K562 (cell line): ENCODE data around the gene NUF2. TPM values are rescaled to one million over a fixed set of nuclear protein-coding genes. Genes with fewer than 3 reads are reported as not detected.

ENCODE experiments used
- CHD2 ChIP-seq: IDR thresholded peaks from 2 replicates; pipeline ENCODE4 v1.6.1; 2011; ENCODE audit warnings: low read depth, low read length
- CREB1 ChIP-seq, 2 experiments: sonication (generic) in 1 of 2; formaldehyde crosslinking in 1 of 2; IDR thresholded peaks; 2 replicates each; pipeline versions ENCODE4 v1.6.1 to v1.8.0; 2012 to 2022; ENCODE audit warnings: inconsistent platforms in 1 of 2, mild to moderate bottlenecking in 1 of 2, missing genetic modification reagents in 1 of 2, moderate library complexity in 1 of 2
- CTCF ChIP-seq, 3 experiments: IDR thresholded peaks in 2 of 3; conservative IDR thresholded peaks in 1 of 3; 2 replicates each; pipeline ENCODE4 v1.5.1; 2011 to 2012; ENCODE audit warnings: low read length in 3 of 3, mild to moderate bottlenecking in 3 of 3, control low read depth in 2 of 3, improper control_type of control experiment in 1 of 3, inconsistent platforms in 1 of 3, low read depth in 1 of 3, mixed read lengths in 1 of 3, moderate library complexity in 1 of 3; ENCODE audit not compliant: insufficient read depth in 2 of 3
- ELF4 ChIP-seq: fragments of 450-650 bp; formaldehyde crosslinking; IDR thresholded peaks from 2 replicates; pipeline ENCODE4 v1.4.0; 2022; ENCODE audit warnings: missing genetic modification characterization
- GTF3C2 ChIP-seq: IDR thresholded peaks from 3 replicates; pipeline ENCODE4 v1.6.1; 2011; ENCODE audit warnings: borderline replicate concordance, mild to moderate bottlenecking, moderate library complexity; ENCODE audit not compliant: insufficient read length; ENCODE audit errors: extremely low read depth
- HSF4 ChIP-seq: fragments of 250-450 bp; sonication (Bioruptor Pico); IDR thresholded peaks from 2 replicates; pipeline ENCODE4 v2.1.2; 2022; ENCODE audit warnings: mild to moderate bottlenecking, moderate library complexity, borderline replicate concordance
- NR2C1 ChIP-seq, 2 experiments: fragments of 450-650 bp; IDR thresholded peaks; 2 replicates each; pipeline ENCODE4 v1.6.1; 2017; ENCODE audit warnings: mild to moderate bottlenecking in 2 of 2, antibody characterized with exemption in 1 of 2, inconsistent platforms in 1 of 2, missing compliant biosample characterization in 1 of 2, missing genetic modification characterization in 1 of 2
- SIN3A ChIP-seq, 2 experiments: fragments of 150-350 bp in 1 of 2; IDR thresholded peaks; 2 replicates each; pipeline ENCODE4 v1.6.1; 2011 to 2016; ENCODE audit warnings: borderline replicate concordance in 2 of 2, low read depth in 2 of 2, low read length in 2 of 2, mild to moderate bottlenecking in 2 of 2, moderate library complexity in 2 of 2; ENCODE audit not compliant: control insufficient read depth in 1 of 2
- ZNF318 ChIP-seq, 2 experiments: fragments of 450-650 bp; IDR thresholded peaks; 2 replicates each; pipeline ENCODE4 v1.6.1; 2016; ENCODE audit warnings: mild to moderate bottlenecking in 2 of 2, borderline replicate concordance in 1 of 2, low read depth in 1 of 2, moderate library complexity in 1 of 2
- polyA plus RNA-seq, 8 experiments: library from polyadenylated mRNA; depleted of rRNA in 4 of 8; stranded (reverse) in 5 of 8; unstranded in 3 of 8; fragments of >200 nt; fragmentation: Nextera tagmentation in 2 of 8; fragmentation: Illumina TruSeq in 1 of 8; extraction: Ambion mirVana in 2 of 8; extraction: Trizol in 1 of 8; gene quantifications; 2 replicates each; pipeline versions ENCODE4 v1.2.1 to v1.2.3, GENCODE V29; 2011 to 2014; ENCODE audit warnings: inconsistent platforms in 1 of 8, missing spikeins in 1 of 8
- total RNA-seq, 7 experiments: library from RNA; depleted of rRNA in 6 of 7; stranded (reverse); fragments of >200 nt in 6 of 7; fragmentation: Illumina TruSeq in 2 of 7; extraction: Trizol in 2 of 7; gene quantifications; 2 replicates each; pipeline versions ENCODE4 v1.2.1 to v1.2.3, GENCODE V29; 2011 to 2021; ENCODE audit warnings: low replicate concordance in 1 of 7

NUF2 gene
- total and polyA plus RNA-seq, 9 of the 15 experiments (the other 6 are each of a cell fraction or from before 2014, with no cell fraction given): 42.5 to 90.0 (median 60.3) TPM

- TF ChIP-seq NR2C1 (IDR thresholded peaks at IDR 0.05): no peak
- no peak for TF ChIP-seq NR2C1 (tag; IDR thresholded peaks at IDR 0.05)
- TF ChIP-seq HSF4 (CRISPR knock-in tag): no peak
- TF ChIP-seq ZNF318 (IDR thresholded peaks at IDR 0.05; ENCODE audit: borderline replicate concordance in 1 of 2, low read depth in 1 of 2): no peak
- no peak for TF ChIP-seq CHD2
- TF ChIP-seq SIN3A (IDR thresholded peaks at IDR 0.05; ENCODE audit: borderline replicate concordance in 2 of 2, control insufficient read depth in 1 of 2, low read depth in 2 of 2, low read length in 2 of 2): no peak
- TF ChIP-seq GTF3C2: no peak
- peak in 2 of 3 experiments; percentile 54 to 89; a peak in 4 of 6 replicates for TF ChIP-seq CTCF (IDR thresholded peaks at IDR 0.05 in 2 of 3, conservative IDR thresholded peaks at IDR 0.05 in 1 of 3; ENCODE audit: insufficient read depth in 2 of 3, low read depth in 1 of 3, low read length in 3 of 3)
- no peak for TF ChIP-seq ELF4
- no peak for TF ChIP-seq CREB1 (IDR thresholded peaks at IDR 0.05)
- TF ChIP-seq CREB1 (CRISPR knock-in tag; IDR thresholded peaks at IDR 0.05): no peak
These were observed 5.9 kb upstream of the NUF2 start (continued) for GRCh38 chr1:163315773-163316374.
